Fibroblast of the conjunctiva (primary cell): ENCODE measurements around the gene ZNF440.
"Not testable (repeated sequence)": the region's sequence is repeated elsewhere in the genome, so short reads cannot be mapped to it uniquely, and the experiment has no call there.

Experiments
- DNase-seq: peaks from one replicate; pipeline ENCODE4 v3.0.0-alpha.2; 2010; ENCODE audit warnings: low read depth

The ZNF440 gene

GRCh38 chr19:11828957-11829876 is 15.1 kb downstream of the ZNF440 start:
- not testable (repeated sequence) for DNase-seq

GRCh38 chr19:11832253-11832912 is 18.3 kb downstream of the ZNF440 start:
- no peak for DNase-seq

- DNase-seq, result no peak
Observed at GRCh38 chr19:11833541-11833940, 19.5 kb downstream of the ZNF440 start.

GRCh38 chr19:11835626-11836066 is 21.6 kb downstream of the ZNF440 start:
- not testable (repeated sequence) for DNase-seq

GRCh38 chr19:11843722-11844121 is 29.6 kb downstream of the ZNF440 start:
- no peak for DNase-seq

GRCh38 chr19:11847615-11848014 is 33.5 kb downstream of the ZNF440 start:
- DNase-seq, result not testable (repeated sequence)

- DNase-seq, result no peak
Observed at GRCh38 chr19:11848200-11848593, 34.1 kb downstream of the ZNF440 start.

GRCh38 chr19:11848594-11849469 is 34.8 kb downstream of the ZNF440 start, which contains the start of gene ZNF439:
TSS of gene ZNF439 (plus strand) at chr19:11848726. CDS start at chr19:11848868, 142 bp downstream.
- peak; percentile 12 for DNase-seq

GRCh38 chr19:11850289-11850688 is 36.2 kb downstream of the ZNF440 start:
- not testable (repeated sequence) for DNase-seq

GRCh38 chr19:11853358-11853757 is 39.3 kb downstream of the ZNF440 start:
- DNase-seq, result no peak

GRCh38 chr19:11856596-11857250 is 42.6 kb downstream of the ZNF440 start:
- DNase-seq, result no peak

- no peak for DNase-seq
Observed at GRCh38 chr19:11860721-11861120, 46.6 kb downstream of the ZNF440 start.

GRCh38 chr19:11861301-11861700 is 47.2 kb downstream of the ZNF440 start:
- DNase-seq, result no peak

- DNase-seq, result not testable (repeated sequence)
Observed at GRCh38 chr19:11867766-11868165, 53.7 kb downstream of the ZNF440 start.

- no peak for DNase-seq
Observed at GRCh38 chr19:11868188-11868587, 54.1 kb downstream of the ZNF440 start.

GRCh38 chr19:11872624-11873023 is 58.6 kb downstream of the ZNF440 start:
- DNase-seq, result no peak

GRCh38 chr19:11873762-11874161 is 59.7 kb downstream of the ZNF440 start:
- DNase-seq, result no peak

- not testable (repeated sequence) for DNase-seq
Observed at GRCh38 chr19:11879687-11880266, 65.7 kb downstream of the ZNF440 start.

- no peak for DNase-seq
Observed at GRCh38 chr19:11880598-11880997, 66.5 kb downstream of the ZNF440 start.

- DNase-seq, result no peak
Observed at GRCh38 chr19:11881151-11881800, 67.2 kb downstream of the ZNF440 start.

GRCh38 chr19:11882606-11883005 is 68.5 kb downstream of the ZNF440 start:
- no peak for DNase-seq
